Measurements from ENCODE around the gene APPBP2. TPM values are rescaled to one million over a fixed set of nuclear protein-coding genes. Genes with fewer than 3 reads are reported as not detected.
"Not testable (repeated sequence)": the region's sequence is repeated elsewhere in the genome, so short reads cannot be mapped to it uniquely, and the experiment has no call there.

The APPBP2 gene
- total and polyA plus RNA-seq, 12 donors, result 5.5 to 63.4 (median 36.1) TPM

DNA sequence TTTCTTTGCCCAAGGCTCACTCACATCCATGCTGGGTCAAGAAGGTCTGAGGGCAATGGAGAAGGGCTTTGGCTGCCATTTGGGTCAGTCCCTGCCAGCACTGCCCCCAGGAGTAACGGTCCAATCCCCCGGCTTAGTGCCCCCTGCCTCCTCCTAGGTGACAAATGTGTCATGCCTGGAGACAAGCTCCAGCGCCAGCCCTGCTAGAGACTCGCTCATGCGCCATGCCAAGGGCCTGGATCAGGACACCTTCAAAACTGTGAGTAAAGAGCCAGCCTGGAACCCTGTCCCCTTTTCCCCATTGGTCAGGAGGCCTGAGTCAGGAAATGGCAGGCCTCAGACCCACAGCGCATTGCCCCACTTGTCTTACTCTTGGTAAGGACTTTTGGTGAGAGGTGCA is 100.4 kb downstream of the APPBP2 start:
- no peaks in the 10 kb centered on the region for H3K9me3 ChIP-seq (replicated peaks in 1 of 3)
- no peak for TF ChIP-seq POLR2A (IDR thresholded peaks at IDR 0.05)
- WGBS, 4 donors, result 60 to 92% (median 90%) methylated on average over 2 to 6 of the region's 6 CpGs
- H3K4me1 ChIP-seq (replicated peaks in 1 of 2), result peaks cover 0 to 8% of the 10 kb centered on the region in 2 donors
- intact Hi-C loops (cut with DNase I), result loop anchor here in 1 of 2 donors (10.0 kb wide), 1 partner anchor 191 kb away; no protein-coding TSS in a partner anchor
- H3K36me3 ChIP-seq (replicated peaks in 1 of 2), result no peaks in the 10 kb centered on the region
- H3K27me3 ChIP-seq, result no peaks in the 10 kb centered on the region
- H3K27ac ChIP-seq, result no peak overlapping the region
- H3K4me3 ChIP-seq, result no peak overlapping the region
- DNase-seq, result no peak

DNA sequence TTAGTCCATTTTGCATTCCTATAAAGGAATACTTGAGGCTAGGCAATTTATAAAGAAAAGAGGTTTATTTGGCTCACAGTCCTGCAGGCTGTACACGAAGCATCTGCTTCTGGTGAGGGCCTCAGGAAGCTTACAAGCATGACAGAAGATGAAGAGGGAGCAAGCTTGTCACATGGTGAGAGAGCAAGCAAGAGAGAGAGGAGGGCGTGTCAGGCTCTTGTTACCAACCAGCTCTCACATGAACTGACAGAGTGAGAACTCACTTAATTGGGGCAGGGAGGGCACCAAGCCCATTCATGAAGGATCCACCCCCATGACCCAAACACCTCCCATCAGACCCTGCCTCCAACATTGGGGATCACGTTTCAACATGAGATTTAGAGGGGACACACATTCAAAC is 102.2 kb downstream of the APPBP2 start:
- no peaks in the 10 kb centered on the region for H3K9me3 ChIP-seq (replicated peaks in 1 of 3)
- 81 to 91% (median 86%) methylated on average over 2 to 3 of the region's 3 CpGs for WGBS, 4 donors
- H3K4me3 ChIP-seq, result no peak overlapping the region
- H3K4me1 ChIP-seq (replicated peaks in 1 of 2), result peaks cover 0 to 8% of the 10 kb centered on the region in 2 donors
- no peaks in the 10 kb centered on the region for H3K36me3 ChIP-seq (replicated peaks in 1 of 2)
- intact Hi-C loops (cut with DNase I), result loop anchor here in 1 of 2 donors (10.0 kb wide), 1 partner anchor 189 kb away; no protein-coding TSS in a partner anchor
- no peaks in the 10 kb centered on the region for H3K27me3 ChIP-seq
- TF ChIP-seq, protein P1, sequence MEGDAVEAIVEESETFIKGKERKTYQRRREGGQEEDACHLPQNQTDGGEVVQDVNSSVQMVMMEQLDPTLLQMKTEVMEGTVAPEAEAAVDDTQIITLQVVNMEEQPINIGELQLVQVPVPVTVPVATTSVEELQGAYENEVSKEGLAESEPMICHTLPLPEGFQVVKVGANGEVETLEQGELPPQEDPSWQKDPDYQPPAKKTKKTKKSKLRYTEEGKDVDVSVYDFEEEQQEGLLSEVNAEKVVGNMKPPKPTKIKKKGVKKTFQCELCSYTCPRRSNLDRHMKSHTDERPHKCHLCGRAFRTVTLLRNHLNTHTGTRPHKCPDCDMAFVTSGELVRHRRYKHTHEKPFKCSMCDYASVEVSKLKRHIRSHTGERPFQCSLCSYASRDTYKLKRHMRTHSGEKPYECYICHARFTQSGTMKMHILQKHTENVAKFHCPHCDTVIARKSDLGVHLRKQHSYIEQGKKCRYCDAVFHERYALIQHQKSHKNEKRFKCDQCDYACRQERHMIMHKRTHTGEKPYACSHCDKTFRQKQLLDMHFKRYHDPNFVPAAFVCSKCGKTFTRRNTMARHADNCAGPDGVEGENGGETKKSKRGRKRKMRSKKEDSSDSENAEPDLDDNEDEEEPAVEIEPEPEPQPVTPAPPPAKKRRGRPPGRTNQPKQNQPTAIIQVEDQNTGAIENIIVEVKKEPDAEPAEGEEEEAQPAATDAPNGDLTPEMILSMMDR (IDR thresholded peaks at IDR 0.05), result no peak
- TF ChIP-seq POLR2A (IDR thresholded peaks at IDR 0.05), result no peak
- no peak for DNase-seq
- no peak overlapping the region for H3K27ac ChIP-seq

DNA sequence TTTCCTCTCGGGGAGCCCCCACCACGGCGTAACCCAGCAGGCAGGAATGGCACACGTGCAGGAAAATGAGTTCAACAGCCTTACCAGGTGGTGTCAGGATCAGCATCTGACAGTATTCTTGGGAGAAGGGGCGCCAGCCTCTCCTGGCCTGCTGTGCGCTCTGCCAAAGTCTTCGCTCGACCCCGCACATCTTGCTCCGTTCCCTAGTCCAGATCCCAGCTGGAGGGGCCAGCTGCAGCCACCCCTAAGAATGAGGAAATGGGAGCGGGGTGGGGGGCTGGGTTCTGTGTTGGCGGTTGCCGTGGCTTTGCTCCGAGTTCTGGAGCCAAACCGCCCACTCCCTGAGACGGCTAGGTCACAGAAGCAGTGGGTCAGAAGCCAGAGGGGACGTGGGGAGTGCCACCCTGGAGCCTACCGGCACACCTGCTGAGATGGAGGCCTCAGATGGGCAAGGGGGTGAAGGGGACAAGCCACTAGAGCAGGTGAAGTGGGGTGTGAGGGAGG is 103.8 kb downstream of the APPBP2 start, which contains the start of gene CHCT1:
Gene CHCT1, plus strand, starts transcription at position 328 of the 504 bp plus-strand sequence. Its CDS starts 104 bp downstream, at position 432.
- Histone ChIP-seq H3K4me1 (replicated peaks in 1 of 2) (peaks cover 0 to 8% of the 10 kb centered on the region in 2 donors), H3K36me3 (replicated peaks in 1 of 2) (no peaks in the 10 kb centered on the region), H3K9me3 (replicated peaks in 1 of 3) (no peaks in the 10 kb centered on the region), H3K27ac (peak within 1 kb of the TSS in 2 of 5 donors; percentile 45 to 47), H3K4me3 (peak within 1 kb of the TSS in 3 of 4 donors; percentile 7 to 61 (median 33)), H3K27me3 (no peaks in the 10 kb centered on the region)
- no peak for DNase-seq
- 68 to 84% (median 73%) methylated on average over 12 to 18 of the region's 18 CpGs for WGBS, 4 donors
- TF ChIP-seq POLR2A (IDR thresholded peaks at IDR 0.05), result no peak
- TF ChIP-seq, protein P1 (IDR thresholded peaks at IDR 0.05), result no peak
- intact Hi-C loops (cut with DNase I), result loop anchor here in 1 of 2 donors (10.0 kb wide), 1 partner anchor 187 kb away; no protein-coding TSS in a partner anchor

DNA sequence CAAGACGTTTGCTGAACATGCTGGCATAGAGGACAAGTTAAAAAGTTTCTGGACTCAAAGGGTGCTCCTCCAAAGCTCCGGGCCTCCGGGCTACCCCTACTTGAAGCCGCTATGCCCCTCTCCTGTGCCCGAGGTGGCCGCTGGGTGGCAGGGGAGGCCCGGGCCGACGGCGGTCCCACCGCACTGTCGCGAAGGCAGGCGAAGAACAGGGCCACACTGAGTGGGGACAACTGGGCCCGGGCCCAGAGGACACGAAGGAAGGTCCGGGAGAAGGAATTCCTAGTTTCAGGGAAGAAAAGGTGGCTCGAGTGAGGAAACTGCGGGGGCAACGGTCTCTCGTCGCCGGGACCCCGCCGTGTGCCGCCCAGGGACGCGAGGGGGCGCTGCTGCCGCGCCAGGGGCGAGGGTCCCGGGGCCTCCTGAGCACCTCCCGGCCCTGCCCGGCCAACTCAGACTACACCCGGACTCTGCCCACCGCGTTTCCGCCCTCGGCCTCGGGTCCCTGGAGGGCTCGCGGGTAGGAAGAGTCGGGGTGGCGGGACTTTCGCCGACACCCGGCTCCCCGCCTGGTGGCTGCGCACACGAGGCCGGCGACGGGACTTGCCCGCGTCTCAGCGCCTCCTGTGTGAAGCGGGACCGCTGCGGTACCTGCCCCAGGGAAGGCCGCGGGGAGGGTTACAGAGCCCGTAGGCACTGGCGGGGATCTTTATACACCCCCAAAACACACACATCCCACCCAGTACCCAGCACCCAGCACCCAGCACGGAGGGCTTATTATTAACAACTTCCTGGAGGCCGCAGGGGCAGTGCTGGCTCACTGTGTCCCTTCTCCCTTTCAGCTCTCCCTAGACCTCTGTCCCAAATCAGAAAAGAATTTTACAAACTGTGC is 104.5 kb downstream of the APPBP2 start:
- Histone ChIP-seq H3K36me3 (replicated peaks in 1 of 2) (no peaks in the 10 kb centered on the region), H3K9me3 (replicated peaks in 1 of 3) (no peaks in the 10 kb centered on the region), H3K27me3 (no peaks in the 10 kb centered on the region), H3K27ac (peak overlapping the region in 2 of 5 donors; percentile 45 to 47), H3K4me1 (replicated peaks in 1 of 2) (peaks cover 0 to 8% of the 10 kb centered on the region in 2 donors), H3K4me3 (peak overlapping the region in 3 of 4 donors; percentile 7 to 61 (median 33))
- intact Hi-C loops (cut with DNase I), result loop anchor here in 1 of 2 donors (10.0 kb wide), 1 partner anchor 187 kb away; no protein-coding TSS in a partner anchor
- 1 to 5% (median 3%) methylated on average over 23 to 66 of the region's 66 CpGs for WGBS, 4 donors
- TF ChIP-seq, protein P1 (IDR thresholded peaks at IDR 0.05), result peak; percentile 77 to 98 (median 91)
- TF ChIP-seq POLR2A (IDR thresholded peaks at IDR 0.05), result peak in 1 of 2 donors; percentile 11
- peak; percentile 60 to 76 (median 75) for DNase-seq

DNA sequence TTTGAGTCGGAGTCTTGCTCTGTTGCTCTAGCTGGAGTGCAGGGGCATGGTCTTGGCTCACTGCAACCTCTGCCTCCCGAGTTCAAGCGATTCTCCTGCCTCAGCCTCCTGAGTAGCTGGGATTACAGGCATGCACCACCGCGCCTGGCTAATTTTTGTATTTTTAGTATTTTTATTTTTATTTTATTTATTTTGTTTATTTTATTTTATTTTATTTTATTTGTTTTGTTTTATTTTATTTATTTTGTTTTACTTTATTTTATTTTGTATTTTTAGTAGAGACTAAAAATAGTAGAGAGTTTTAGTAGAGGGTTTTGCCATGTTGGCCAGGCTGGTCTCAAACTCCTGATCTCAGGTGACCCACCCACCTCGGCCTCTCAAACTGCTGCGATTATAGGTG is 106.2 kb downstream of the APPBP2 start:
- intact Hi-C loops (cut with DNase I), result loop anchor here in 1 of 2 donors (10.0 kb wide), 1 partner anchor 185 kb away; no protein-coding TSS in a partner anchor
- WGBS, 4 donors, result 88 to 92% (median 89%) methylated on average over 7 of the region's 7 CpGs

DNA sequence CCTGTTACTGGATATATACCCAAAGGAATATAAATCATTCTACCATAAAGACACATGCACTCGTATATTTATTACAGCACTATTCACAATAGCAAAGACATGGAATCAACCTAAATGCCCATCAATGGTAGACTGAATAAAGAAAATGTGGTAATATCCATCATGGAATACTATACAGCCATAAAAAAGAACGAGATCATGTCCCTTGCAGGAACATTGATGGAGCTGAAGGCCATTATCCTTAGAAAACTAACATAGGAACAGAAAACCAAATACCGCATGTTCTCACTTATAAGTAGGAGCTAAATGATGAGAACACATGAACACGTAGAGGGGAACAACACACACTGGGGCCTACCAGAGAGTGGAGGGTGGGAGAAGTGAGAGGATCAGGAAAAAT is 107.0 kb downstream of the APPBP2 start:
- intact Hi-C loops (cut with DNase I); H3K4me3 ChIP-seq; H3K36me3 ChIP-seq (replicated peaks in 1 of 2); H3K4me1 ChIP-seq (replicated peaks in 1 of 2); DNase-seq; H3K27ac ChIP-seq; H3K9me3 ChIP-seq (replicated peaks in 1 of 3); H3K27me3 ChIP-seq: not testable (repeated sequence)
- WGBS, 4 donors, result 80 to 90% (median 83%) methylated on average over 4 of the region's 4 CpGs

More for the DNA sequence above, 106.2 kb downstream of the APPBP2 start:
- not testable (repeated sequence) for DNase-seq; H3K9me3 ChIP-seq (replicated peaks in 1 of 3); H3K36me3 ChIP-seq (replicated peaks in 1 of 2); H3K4me1 ChIP-seq (replicated peaks in 1 of 2); H3K27ac ChIP-seq; H3K4me3 ChIP-seq; H3K27me3 ChIP-seq
